HG03378 (cell line): ENCODE data around the gene STK4.

Experiments used
- ATAC-seq: cut with Tn5 transposase; IDR thresholded peaks from one replicate; pipeline ENCODE4 v1.9.1; 2021; ENCODE audit warnings: mild to moderate bottlenecking, moderate library complexity; ENCODE audit not compliant: unreplicated experiment

Gene STK4

GRCh38 chr20:44966030-44966961, at the start of gene STK4:
TSS of gene STK4 (plus strand) at chr20:44966512. CDS start at chr20:44966569, 57 bp downstream.
- ATAC-seq, result peak; percentile 43

GRCh38 chr20:44916586-44916985, 49.7 kb upstream of the STK4 start:
- ATAC-seq, result no peak

GRCh38 chr20:44917399-44917798, 48.9 kb upstream of the STK4 start:
- ATAC-seq, result no peak

GRCh38 chr20:44918342-44918741, 48.0 kb upstream of the STK4 start:
- ATAC-seq, result no peak

- ATAC-seq, result no peak
Observed at GRCh38 chr20:44918761-44919160, 47.6 kb upstream of the STK4 start.

- no peak for ATAC-seq
Observed at GRCh38 chr20:44921447-44921846, 44.9 kb upstream of the STK4 start.

- ATAC-seq, result no peak
Observed at GRCh38 chr20:44924541-44924940, 41.8 kb upstream of the STK4 start.

- no peak for ATAC-seq
Observed at GRCh38 chr20:44928595-44928994, 37.7 kb upstream of the STK4 start.

GRCh38 chr20:44930517-44931168, 35.7 kb upstream of the STK4 start:
- ATAC-seq, result no peak

- ATAC-seq, result no peak
Observed at GRCh38 chr20:44931911-44932310, 34.4 kb upstream of the STK4 start.

GRCh38 chr20:44932916-44933315, 33.4 kb upstream of the STK4 start:
- ATAC-seq, result no peak

- ATAC-seq, result no peak
Observed at GRCh38 chr20:44936510-44936909, 29.8 kb upstream of the STK4 start.

- ATAC-seq, result no peak
Observed at GRCh38 chr20:44938637-44939036, 27.7 kb upstream of the STK4 start.

GRCh38 chr20:44941120-44941691, 25.1 kb upstream of the STK4 start:
- no peak for ATAC-seq

GRCh38 chr20:44942264-44942973, 23.9 kb upstream of the STK4 start:
- ATAC-seq, result no peak

GRCh38 chr20:44943828-44944227, 22.5 kb upstream of the STK4 start:
- no peak for ATAC-seq

- ATAC-seq, result no peak
Observed at GRCh38 chr20:44945261-44945660, 21.1 kb upstream of the STK4 start.

- no peak for ATAC-seq
Observed at GRCh38 chr20:44946271-44946852, 19.9 kb upstream of the STK4 start.

- ATAC-seq, result no peak
Observed at GRCh38 chr20:44948107-44948506, 18.2 kb upstream of the STK4 start.

- ATAC-seq, result no peak
Observed at GRCh38 chr20:44948513-44948912, 17.8 kb upstream of the STK4 start.

GRCh38 chr20:44950368-44950767, 15.9 kb upstream of the STK4 start:
- no peak for ATAC-seq
